ENCODE results near the gene SIRT1. TPM values are rescaled to one million over a fixed set of nuclear protein-coding genes. Genes with fewer than 3 reads are reported as not detected.
"Not testable (repeated sequence)": the region's sequence is repeated elsewhere in the genome, so short reads cannot be mapped to it uniquely, and the experiment has no call there.

The SIRT1 gene
- total RNA-seq, 1 donor from 2014 or later: 26.2 TPM

- Mint-ChIP-seq H3K4me1 (no peaks in the 10 kb centered on the region), H3K4me3 (no peak overlapping the region), H3K27ac (no peak overlapping the region), H3K9me3 (no peaks in the 10 kb centered on the region), H3K36me3 (no peaks in the 10 kb centered on the region), H3K27me3 (ENCODE audit: low read depth) (no peaks in the 10 kb centered on the region)
- no peak for TF ChIP-seq CTCF (IDR thresholded peaks at IDR 0.05; ENCODE audit: unreplicated experiment)
- no peak for DNase-seq (ENCODE audit: low spot score in 2 of 2, unreplicated experiment in 2 of 2)
These were observed 19.7 kb upstream of the SIRT1 start for GRCh38 chr10:67864607-67865371.

DNA sequence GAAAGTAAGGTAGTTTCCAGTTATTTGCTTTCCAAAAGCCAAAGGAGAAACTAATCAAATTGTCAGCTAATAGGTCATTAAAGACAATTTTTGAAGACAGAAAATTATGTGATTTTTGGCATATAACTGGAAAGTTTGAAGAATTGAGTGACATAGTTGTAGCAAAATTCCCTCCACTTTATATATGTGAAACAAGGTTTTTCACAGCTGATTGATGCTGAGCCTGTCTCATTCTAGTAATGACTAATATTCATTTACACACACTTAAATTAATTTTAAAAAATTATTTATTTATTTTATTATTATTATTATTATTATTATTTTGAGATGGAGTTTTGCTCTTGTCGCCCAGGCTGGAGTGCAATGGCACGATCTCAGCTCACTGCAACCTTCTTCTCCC, 16.3 kb upstream of the SIRT1 start:
- H3K9me3 Mint-ChIP-seq: no peaks in the 10 kb centered on the region
- no peak for TF ChIP-seq CTCF (IDR thresholded peaks at IDR 0.05; ENCODE audit: unreplicated experiment)
- no peaks in the 10 kb centered on the region for H3K4me1 Mint-ChIP-seq
- H3K36me3 Mint-ChIP-seq: no peaks in the 10 kb centered on the region
- H3K4me3 Mint-ChIP-seq: no peak overlapping the region
- H3K27ac Mint-ChIP-seq: no peak overlapping the region
- H3K27me3 Mint-ChIP-seq (ENCODE audit: low read depth): no peaks in the 10 kb centered on the region
- no peak for DNase-seq (ENCODE audit: low spot score in 2 of 2, unreplicated experiment in 2 of 2)

DNA sequence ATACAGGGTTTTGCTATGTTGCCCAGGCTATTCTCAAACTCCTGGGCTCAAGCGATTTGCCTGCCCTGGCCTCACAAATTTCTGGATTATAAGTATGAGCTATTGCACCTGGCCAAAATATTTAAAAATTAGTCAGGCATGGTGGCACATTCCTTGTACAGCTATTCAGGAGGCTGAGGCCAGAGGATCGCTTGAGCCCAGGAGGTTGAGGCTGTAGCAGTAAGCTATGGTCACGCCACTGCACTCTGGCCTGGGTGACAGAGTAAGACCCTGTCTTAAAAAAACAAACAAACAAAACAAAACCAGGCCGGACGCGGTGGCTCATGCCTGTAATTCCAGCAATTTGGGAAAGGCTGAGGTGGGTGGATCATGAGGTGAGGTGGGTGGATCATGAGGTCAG, 14.5 kb upstream of the SIRT1 start:
- DNase-seq (ENCODE audit: low spot score in 2 of 2, unreplicated experiment in 2 of 2): no peak
- Mint-ChIP-seq H3K9me3 (no peaks in the 10 kb centered on the region), H3K4me3 (no peak overlapping the region), H3K27ac (no peak overlapping the region), H3K4me1 (no peaks in the 10 kb centered on the region), H3K27me3 (ENCODE audit: low read depth) (no peaks in the 10 kb centered on the region), H3K36me3 (no peaks in the 10 kb centered on the region)
- TF ChIP-seq CTCF (IDR thresholded peaks at IDR 0.05; ENCODE audit: unreplicated experiment): no peak

- no peaks in the 10 kb centered on the region for H3K36me3 Mint-ChIP-seq
- H3K27ac Mint-ChIP-seq: no peak overlapping the region
- TF ChIP-seq CTCF (IDR thresholded peaks at IDR 0.05; ENCODE audit: unreplicated experiment): no peak
These were observed 8.9 kb upstream of the SIRT1 start for GRCh38 chr10:67875340-67876238.

DNA sequence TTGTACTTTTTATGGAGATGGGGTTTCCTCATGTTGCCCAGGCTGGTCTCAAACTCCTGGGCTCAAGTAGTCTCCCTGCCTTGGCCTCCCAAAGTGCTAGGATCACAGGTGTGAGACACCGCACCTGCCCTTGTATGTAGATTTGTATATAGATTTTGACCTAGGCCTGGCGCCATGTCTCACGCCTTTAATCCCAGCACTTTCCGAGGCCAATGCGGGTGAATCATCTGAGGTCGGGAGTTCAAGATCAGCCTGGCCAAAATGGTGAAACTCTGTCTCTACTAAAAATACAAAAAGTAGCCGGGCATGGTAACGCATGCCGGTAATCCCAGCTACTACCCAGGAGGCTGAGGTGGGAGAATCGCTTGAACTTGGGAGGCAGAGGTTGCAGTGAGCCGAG, 7.0 kb upstream of the SIRT1 start:
- not testable (repeated sequence) for DNase-seq (ENCODE audit: low spot score in 2 of 2, unreplicated experiment in 2 of 2); H3K4me3 Mint-ChIP-seq; H3K9me3 Mint-ChIP-seq; H3K4me1 Mint-ChIP-seq; H3K27ac Mint-ChIP-seq; H3K27me3 Mint-ChIP-seq (ENCODE audit: low read depth); H3K36me3 Mint-ChIP-seq

More at GRCh38 chr10:67875340-67876238, 8.9 kb upstream of the SIRT1 start:
- DNase-seq (ENCODE audit: low spot score in 2 of 2, unreplicated experiment in 2 of 2): no peak
- no peaks in the 10 kb centered on the region for H3K4me1 Mint-ChIP-seq
- no peaks in the 10 kb centered on the region for H3K9me3 Mint-ChIP-seq
- H3K4me3 Mint-ChIP-seq: no peak overlapping the region
- no peaks in the 10 kb centered on the region for H3K27me3 Mint-ChIP-seq (ENCODE audit: low read depth)

DNA sequence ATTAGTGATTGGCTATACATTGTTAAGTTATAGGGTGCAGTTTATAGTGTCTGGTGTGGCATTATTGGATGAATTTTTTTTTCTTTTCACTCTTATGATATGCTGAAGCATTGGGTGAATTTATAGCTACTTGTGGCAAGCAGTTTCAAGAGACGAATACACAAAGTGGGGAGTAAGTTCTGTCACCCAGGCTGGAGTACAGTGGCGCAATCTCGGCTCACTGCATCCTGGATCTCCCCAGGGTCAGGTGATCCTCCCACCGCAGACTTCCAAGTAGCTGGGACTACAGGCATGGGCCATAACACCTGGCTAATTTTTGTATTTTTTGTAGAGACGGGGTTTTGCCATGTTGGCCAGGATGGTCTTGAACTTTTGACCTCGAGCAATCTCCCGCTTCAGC, 6.3 kb upstream of the SIRT1 start:
- Mint-ChIP-seq H3K9me3 (no peaks in the 10 kb centered on the region), H3K27ac (no peak overlapping the region), H3K4me1 (no peaks in the 10 kb centered on the region), H3K36me3 (no peaks in the 10 kb centered on the region), H3K4me3 (no peak overlapping the region), H3K27me3 (ENCODE audit: low read depth) (no peaks in the 10 kb centered on the region)
- no peak for TF ChIP-seq CTCF (IDR thresholded peaks at IDR 0.05; ENCODE audit: unreplicated experiment)
- DNase-seq (ENCODE audit: low spot score in 2 of 2, unreplicated experiment in 2 of 2): no peak
